Middle frontal gyrus (tissue), 1 donor: ENCODE results near the gene KLF3.
A peak's percentile ranks its signal among the peaks of the same experiment; 100 is the strongest.

ENCODE experiments used
- DNase-seq: peaks from one replicate; pipeline ENCODE4 v3.0.0-alpha.2; 2015; ENCODE audit warnings: low spot score; ENCODE audit errors: extremely low spot score

KLF3 gene

GRCh38 chr4:38654273-38654672 is 9.7 kb upstream of the KLF3 start:
- DNase-seq, result no peak

DNA sequence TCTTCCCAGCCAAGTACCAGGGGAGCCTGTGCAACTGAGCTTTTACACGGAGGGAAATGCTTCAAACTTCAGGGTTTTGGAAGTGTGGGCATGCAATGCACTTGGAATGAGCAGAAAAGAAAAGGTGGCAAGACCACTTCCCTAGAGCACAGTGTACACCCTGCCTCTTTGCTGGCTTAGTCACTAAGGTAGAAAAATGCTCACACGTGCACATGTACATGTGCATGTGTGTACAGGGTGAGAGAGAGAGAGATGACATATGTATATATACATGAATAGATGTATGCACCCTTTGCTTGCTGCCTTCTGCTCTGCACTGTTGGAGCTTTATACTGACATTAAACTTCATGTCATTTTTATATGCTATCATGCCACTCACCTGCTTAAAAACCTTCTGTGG is 7.9 kb upstream of the KLF3 start:
- no peak for DNase-seq

- no peak for DNase-seq
These were observed 4.7 kb upstream of the KLF3 start for GRCh38 chr4:38659346-38659745.

DNA sequence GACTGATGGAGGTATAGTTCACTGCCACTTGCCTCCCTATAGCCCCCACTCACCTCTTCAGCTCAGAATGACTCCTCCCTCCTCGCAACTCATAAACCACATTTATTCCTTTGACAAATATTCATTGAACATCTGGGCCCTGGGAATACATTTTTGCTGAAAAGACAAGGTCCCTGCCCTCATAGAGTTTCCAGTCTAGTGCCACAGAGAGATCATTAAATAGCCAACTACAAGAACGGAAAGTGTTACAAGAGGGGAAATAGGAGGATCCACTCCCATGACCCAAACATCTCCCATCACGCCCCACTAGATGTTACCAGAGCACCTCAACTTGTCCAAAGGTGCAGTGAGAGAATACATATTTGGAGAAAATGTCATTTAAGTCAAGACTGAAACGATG is 3.2 kb upstream of the KLF3 start:
- DNase-seq, result no peak

DNA sequence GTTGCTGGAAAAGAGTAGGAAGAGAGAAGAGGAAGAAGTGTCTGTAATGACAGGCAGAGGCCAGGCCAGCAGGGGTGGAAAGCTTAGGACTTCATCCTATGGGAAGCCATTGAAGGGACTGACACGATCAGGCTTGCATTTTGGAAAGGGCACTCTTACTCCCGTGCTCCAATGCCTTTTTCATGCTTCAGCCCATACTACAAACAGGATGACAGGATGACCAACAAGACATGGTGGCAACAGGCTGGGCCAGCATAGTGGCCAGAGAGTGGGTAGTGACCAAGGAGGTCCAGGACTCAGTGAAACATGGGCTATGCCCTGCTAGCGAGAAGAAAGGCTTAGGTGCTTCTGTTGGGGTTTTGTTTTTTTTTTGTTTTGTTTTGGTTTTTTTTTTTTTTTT is 2.6 kb upstream of the KLF3 start:
- no peak for DNase-seq

- DNase-seq, result no peak
These were observed 1.4 kb upstream of the KLF3 start for GRCh38 chr4:38662522-38663089.

- DNase-seq, result no peak
These were observed 754 bp upstream of the KLF3 start for GRCh38 chr4:38663090-38663800.

- DNase-seq, result no peak
These were observed 855 bp downstream of the KLF3 start for GRCh38 chr4:38664706-38665401.

- DNase-seq, result no peak
These were observed 1.8 kb downstream of the KLF3 start for GRCh38 chr4:38665551-38666411.

- DNase-seq, result no peak
These were observed 2.7 kb downstream of the KLF3 start for GRCh38 chr4:38666766-38667084.

DNA sequence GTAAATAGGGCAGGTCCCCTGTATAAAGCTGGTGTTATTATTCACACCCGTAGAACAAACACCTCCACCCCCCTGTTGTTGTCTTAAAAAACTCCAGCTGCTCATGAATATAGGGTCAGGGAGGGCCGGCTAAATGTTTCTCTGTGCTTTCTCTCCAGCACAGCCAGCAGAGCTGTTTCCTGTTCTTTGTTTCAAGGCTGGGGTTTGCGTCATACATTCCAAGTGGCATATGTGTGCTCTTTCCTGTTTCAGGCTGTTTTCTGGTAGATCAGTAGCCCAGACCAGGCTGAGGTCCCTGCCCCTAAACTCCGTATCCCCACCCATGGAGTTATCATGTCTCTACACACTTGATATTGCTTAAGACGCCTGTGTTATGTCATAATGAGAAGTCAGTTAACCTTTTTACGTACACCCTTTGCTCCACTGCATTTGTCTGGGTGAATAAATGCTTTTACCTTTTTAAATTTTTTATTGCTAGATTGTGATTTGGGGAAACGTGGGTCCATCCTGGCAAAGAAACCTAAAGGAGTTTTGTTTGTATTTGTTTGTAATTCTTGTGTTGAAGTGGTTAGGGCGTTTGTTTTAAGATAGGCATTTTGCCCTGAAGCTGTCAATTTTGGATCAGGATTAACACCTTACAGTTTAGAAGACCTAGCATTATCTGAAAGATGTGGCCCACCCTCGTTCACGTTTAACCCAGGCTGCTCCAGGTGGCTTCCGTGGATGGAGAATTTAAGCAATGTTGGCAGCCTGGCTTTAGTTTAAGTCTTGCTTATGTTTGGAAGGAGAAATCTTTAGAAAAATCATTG is 3.3 kb downstream of the KLF3 start:
- peak; percentile 73 for DNase-seq

DNA sequence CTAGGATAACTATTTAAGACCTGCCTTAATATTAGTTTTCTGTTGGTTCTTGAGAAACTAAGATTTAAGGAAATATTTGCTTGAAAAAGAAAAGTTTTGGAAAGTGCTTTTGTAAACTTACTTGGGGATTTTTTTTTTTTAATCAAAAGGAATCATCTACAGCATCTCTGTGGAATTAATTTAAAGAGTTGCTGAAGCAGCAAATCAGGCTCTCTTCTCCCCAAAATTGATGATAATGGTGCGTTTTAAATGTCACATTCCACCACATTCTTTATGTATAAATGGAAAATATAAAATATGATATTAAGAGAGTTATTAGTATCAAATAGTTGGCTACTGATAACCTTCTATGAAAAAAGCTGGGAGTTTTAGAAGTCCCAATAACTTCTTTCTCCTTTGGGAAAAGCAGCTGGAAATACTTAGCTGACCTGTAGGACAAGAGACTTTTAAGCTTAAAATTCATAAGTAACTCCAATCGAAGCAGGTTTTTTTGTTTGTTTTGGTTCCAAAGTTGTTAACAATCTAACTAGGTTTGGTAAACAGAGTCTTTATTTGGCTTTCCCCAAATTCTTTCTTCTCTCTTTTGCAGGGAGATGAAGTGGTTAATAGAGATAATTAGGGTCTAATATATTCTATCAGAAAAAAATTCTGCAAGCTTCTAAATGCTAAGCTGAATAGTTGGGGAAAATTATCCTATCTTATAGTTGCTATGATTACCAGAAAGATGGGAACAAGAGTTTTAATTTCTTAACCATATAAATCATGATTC is 4.4 kb downstream of the KLF3 start:
- no peak for DNase-seq

DNA sequence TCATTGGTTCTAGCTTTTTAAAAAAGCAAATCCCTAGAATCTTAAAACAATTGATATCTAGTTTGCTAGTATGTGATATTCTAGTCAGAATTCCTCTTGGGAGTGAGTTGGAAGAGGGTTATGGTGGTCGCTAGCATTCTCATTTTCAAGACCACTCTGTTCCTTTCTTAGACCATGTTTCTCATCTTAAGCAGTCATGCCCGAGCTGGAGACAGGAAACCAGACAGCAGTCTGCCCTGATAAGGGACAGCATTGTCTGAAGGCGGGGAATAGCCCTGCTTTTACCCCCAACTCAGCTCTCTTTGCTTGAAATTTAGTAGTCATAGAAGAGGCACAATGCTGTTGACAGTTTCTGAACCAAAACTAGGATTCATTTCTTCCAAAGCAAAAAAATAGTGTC is 5.2 kb downstream of the KLF3 start:
- DNase-seq, result no peak

GRCh38 chr4:38670109-38670901 is 6.3 kb downstream of the KLF3 start:
- no peak for DNase-seq

- DNase-seq, result no peak
These were observed 7.1 kb downstream of the KLF3 start for GRCh38 chr4:38670939-38671591.

GRCh38 chr4:38671592-38671940 is 7.6 kb downstream of the KLF3 start:
- no peak for DNase-seq

GRCh38 chr4:38672074-38672396 is 8.0 kb downstream of the KLF3 start:
- no peak for DNase-seq

GRCh38 chr4:38672397-38673129 is 8.6 kb downstream of the KLF3 start:
- DNase-seq, result no peak
